ENCODE data around the gene CRIM1. TPM values are rescaled to one million over a fixed set of nuclear protein-coding genes. Genes with fewer than 3 reads are reported as not detected.
"Not testable (repeated sequence)": the region's sequence is repeated elsewhere in the genome, so short reads cannot be mapped to it uniquely, and the experiment has no call there.

The CRIM1 gene
- total and polyA plus RNA-seq, 7 experiments from 2014 or later = 0.10 to 7.1 (median 0.92) TPM

GRCh38 chr2:36363085-36363484, 7.5 kb downstream of the CRIM1 start:
- H3K27me3 ChIP-seq (ENCODE audit: control insufficient read depth in 2 of 2, insufficient read depth in 2 of 2, low read length in 2 of 2); ATAC-seq; POLR2A ChIA-PET; H3K4me1 ChIP-seq (ENCODE audit: control insufficient read depth in 2 of 2, insufficient read depth in 2 of 2, low read length in 2 of 2); CTCF ChIA-PET; DNase-seq; H3K9me3 ChIP-seq (ENCODE audit: control insufficient read depth in 2 of 3, low read length in 3 of 3); H3K4me3 ChIP-seq (ENCODE audit: low read length); H3K27ac ChIP-seq (ENCODE audit: low read depth, low read length); intact Hi-C loops (cut with micrococcal nuclease); H3K27ac Mint-ChIP-seq; H3K4me3 Mint-ChIP-seq; H3K36me3 Mint-ChIP-seq; H3K36me3 ChIP-seq (ENCODE audit: control insufficient read depth in 2 of 3, insufficient read depth in 3 of 3, low read length in 3 of 3); H3K9me3 Mint-ChIP-seq: not testable (repeated sequence)
- peaks cover 4 to 11% (median 6%) of the 10 kb centered on the region in 7 donors for H3K4me1 Mint-ChIP-seq
- H3K27me3 Mint-ChIP-seq = peaks cover 34 to 48% (median 37%) of the 10 kb centered on the region in 5 donors

GRCh38 chr2:36366491-36367120, 11.0 kb downstream of the CRIM1 start:
- no peaks in the 10 kb centered on the region for H3K9me3 ChIP-seq (ENCODE audit: control insufficient read depth in 2 of 3, low read length in 3 of 3)
- CTCF ChIA-PET = no interaction called here
- no peak overlapping the region for H3K27ac ChIP-seq (ENCODE audit: low read depth, low read length)
- intact Hi-C loops (cut with micrococcal nuclease) = no loop called here
- peaks cover 0 to 4% (median 0%) of the 10 kb centered on the region in 7 donors for H3K4me1 Mint-ChIP-seq
- no peak overlapping the region for H3K4me3 Mint-ChIP-seq
- ATAC-seq = no peak
- no peak overlapping the region for H3K27ac Mint-ChIP-seq
- no peaks in the 10 kb centered on the region for H3K36me3 Mint-ChIP-seq
- no peaks in the 10 kb centered on the region for H3K36me3 ChIP-seq (ENCODE audit: control insufficient read depth in 2 of 3, insufficient read depth in 3 of 3, low read length in 3 of 3)
- no peaks in the 10 kb centered on the region for H3K4me1 ChIP-seq (ENCODE audit: control insufficient read depth in 2 of 2, insufficient read depth in 2 of 2, low read length in 2 of 2)
- no peaks in the 10 kb centered on the region for H3K27me3 ChIP-seq (ENCODE audit: control insufficient read depth in 2 of 2, insufficient read depth in 2 of 2, low read length in 2 of 2)
- no peak overlapping the region for H3K4me3 ChIP-seq (ENCODE audit: low read length)
- DNase-seq = no peak
- H3K27me3 Mint-ChIP-seq = peaks cover 0 to 28% (median 12%) of the 10 kb centered on the region in 5 donors
- peaks cover 0 to 1% (median 0%) of the 10 kb centered on the region in 11 donors for H3K9me3 Mint-ChIP-seq
- POLR2A ChIA-PET = no interaction called here

- Histone ChIP-seq H3K27me3 (ENCODE audit: control insufficient read depth in 2 of 2, insufficient read depth in 2 of 2, low read length in 2 of 2) (no peaks in the 10 kb centered on the region), H3K4me3 (ENCODE audit: low read length) (no peak overlapping the region), H3K27ac (ENCODE audit: low read depth, low read length) (no peak overlapping the region), H3K4me1 (ENCODE audit: control insufficient read depth in 2 of 2, insufficient read depth in 2 of 2, low read length in 2 of 2) (no peaks in the 10 kb centered on the region), H3K36me3 (ENCODE audit: control insufficient read depth in 2 of 3, insufficient read depth in 3 of 3, low read length in 3 of 3) (no peaks in the 10 kb centered on the region), H3K9me3 (ENCODE audit: control insufficient read depth in 2 of 3, low read length in 3 of 3) (no peaks in the 10 kb centered on the region)
- Mint-ChIP-seq H3K4me1 (peaks cover 0 to 7% (median 0%) of the 10 kb centered on the region in 7 donors), H3K27ac (no peak overlapping the region), H3K27me3 (peaks cover 0 to 24% (median 11%) of the 10 kb centered on the region in 5 donors), H3K4me3 (no peak overlapping the region), H3K9me3 (peaks cover 0 to 1% (median 0%) of the 10 kb centered on the region in 11 donors), H3K36me3 (peaks cover 0 to 1% (median 0%) of the 10 kb centered on the region in 5 donors)
- DNase-seq = no peak
- no peak for ATAC-seq
- ChIA-PET POLR2A (no interaction called here), CTCF (no interaction called here)
- intact Hi-C loops (cut with micrococcal nuclease) = no loop called here
Observed at GRCh38 chr2:36367486-36367885, 11.9 kb downstream of the CRIM1 start.

GRCh38 chr2:36367895-36368353, 12.3 kb downstream of the CRIM1 start:
- CTCF ChIA-PET = interaction anchor here (1.0 kb wide), 1 partner anchor 14 kb away, joined by 4 read pairs; no protein-coding TSS in a partner anchor
- H3K4me3 ChIP-seq (ENCODE audit: low read length) = no peak overlapping the region
- peaks cover 0 to 5% (median 0%) of the 10 kb centered on the region in 5 donors for H3K36me3 Mint-ChIP-seq
- no peaks in the 10 kb centered on the region for H3K4me1 ChIP-seq (ENCODE audit: control insufficient read depth in 2 of 2, insufficient read depth in 2 of 2, low read length in 2 of 2)
- no peak overlapping the region for H3K4me3 Mint-ChIP-seq
- H3K36me3 ChIP-seq (ENCODE audit: control insufficient read depth in 2 of 3, insufficient read depth in 3 of 3, low read length in 3 of 3) = no peaks in the 10 kb centered on the region
- H3K4me1 Mint-ChIP-seq = peaks cover 0 to 10% (median 0%) of the 10 kb centered on the region in 7 donors
- peaks cover 0 to 1% (median 0%) of the 10 kb centered on the region in 11 donors for H3K9me3 Mint-ChIP-seq
- POLR2A ChIA-PET = no interaction called here
- no peak overlapping the region for H3K27ac Mint-ChIP-seq
- DNase-seq (no peak), ATAC-seq (no peak)
- H3K9me3 ChIP-seq (ENCODE audit: control insufficient read depth in 2 of 3, low read length in 3 of 3) = no peaks in the 10 kb centered on the region
- intact Hi-C loops (cut with micrococcal nuclease) = no loop called here
- H3K27ac ChIP-seq (ENCODE audit: low read depth, low read length) = no peak overlapping the region
- peaks cover 0 to 24% (median 11%) of the 10 kb centered on the region in 5 donors for H3K27me3 Mint-ChIP-seq
- no peaks in the 10 kb centered on the region for H3K27me3 ChIP-seq (ENCODE audit: control insufficient read depth in 2 of 2, insufficient read depth in 2 of 2, low read length in 2 of 2)

- H3K4me1 ChIP-seq (ENCODE audit: control insufficient read depth in 2 of 2, insufficient read depth in 2 of 2, low read length in 2 of 2) = no peaks in the 10 kb centered on the region
- H3K27ac ChIP-seq (ENCODE audit: low read depth, low read length) = no peak overlapping the region
- peaks cover 0 to 1% (median 0%) of the 10 kb centered on the region in 11 donors for H3K9me3 Mint-ChIP-seq
- H3K27me3 Mint-ChIP-seq = peaks cover 0 to 24% (median 11%) of the 10 kb centered on the region in 5 donors
- H3K4me3 Mint-ChIP-seq = no peak overlapping the region
- peaks cover 0 to 15% (median 0%) of the 10 kb centered on the region in 7 donors for H3K4me1 Mint-ChIP-seq
- ChIA-PET POLR2A (no interaction called here), CTCF (interaction anchor here (1.0 kb wide), 1 partner anchor 15 kb away, joined by 4 read pairs; no protein-coding TSS in a partner anchor)
- intact Hi-C loops (cut with micrococcal nuclease) = no loop called here
- no peak overlapping the region for H3K4me3 ChIP-seq (ENCODE audit: low read length)
- no peaks in the 10 kb centered on the region for H3K27me3 ChIP-seq (ENCODE audit: control insufficient read depth in 2 of 2, insufficient read depth in 2 of 2, low read length in 2 of 2)
- no peak for DNase-seq
- H3K27ac Mint-ChIP-seq = no peak overlapping the region
- H3K36me3 ChIP-seq (ENCODE audit: control insufficient read depth in 2 of 3, insufficient read depth in 3 of 3, low read length in 3 of 3) = no peaks in the 10 kb centered on the region
- no peak for ATAC-seq
- H3K9me3 ChIP-seq (ENCODE audit: control insufficient read depth in 2 of 3, low read length in 3 of 3) = no peaks in the 10 kb centered on the region
- H3K36me3 Mint-ChIP-seq = peaks cover 0 to 10% (median 0%) of the 10 kb centered on the region in 5 donors
Observed at GRCh38 chr2:36368438-36368837, 12.9 kb downstream of the CRIM1 start.

- intact Hi-C loops (cut with micrococcal nuclease) = no loop called here
- DNase-seq (no peak), ATAC-seq (no peak)
- Histone ChIP-seq H3K9me3 (ENCODE audit: control insufficient read depth in 2 of 3, low read length in 3 of 3) (no peaks in the 10 kb centered on the region), H3K27ac (ENCODE audit: low read depth, low read length) (no peak overlapping the region), H3K4me3 (ENCODE audit: low read length) (no peak overlapping the region), H3K36me3 (ENCODE audit: control insufficient read depth in 2 of 3, insufficient read depth in 3 of 3, low read length in 3 of 3) (no peaks in the 10 kb centered on the region), H3K27me3 (ENCODE audit: control insufficient read depth in 2 of 2, insufficient read depth in 2 of 2, low read length in 2 of 2) (no peaks in the 10 kb centered on the region), H3K4me1 (ENCODE audit: control insufficient read depth in 2 of 2, insufficient read depth in 2 of 2, low read length in 2 of 2) (no peaks in the 10 kb centered on the region)
- Mint-ChIP-seq H3K4me1 (peaks cover 0 to 22% (median 0%) of the 10 kb centered on the region in 7 donors), H3K27ac (no peak overlapping the region), H3K27me3 (peaks cover 0 to 21% (median 8%) of the 10 kb centered on the region in 5 donors), H3K4me3 (no peak overlapping the region), H3K9me3 (peaks cover 0 to 2% (median 0%) of the 10 kb centered on the region in 11 donors), H3K36me3 (peaks cover 0 to 10% (median 0%) of the 10 kb centered on the region in 5 donors)
- ChIA-PET CTCF (interaction anchor here (1.0 kb wide), 1 partner anchor 16 kb away, joined by 4 read pairs; no protein-coding TSS in a partner anchor), POLR2A (no interaction called here)
Observed at GRCh38 chr2:36369163-36369562, 13.6 kb downstream of the CRIM1 start.

GRCh38 chr2:36369716-36370115, 14.1 kb downstream of the CRIM1 start:
- H3K27ac Mint-ChIP-seq = no peak overlapping the region
- Histone ChIP-seq H3K36me3 (ENCODE audit: control insufficient read depth in 2 of 3, insufficient read depth in 3 of 3, low read length in 3 of 3) (no peaks in the 10 kb centered on the region), H3K27me3 (ENCODE audit: control insufficient read depth in 2 of 2, insufficient read depth in 2 of 2, low read length in 2 of 2) (no peaks in the 10 kb centered on the region), H3K4me3 (ENCODE audit: low read length) (no peak overlapping the region), H3K9me3 (ENCODE audit: control insufficient read depth in 2 of 3, low read length in 3 of 3) (no peaks in the 10 kb centered on the region), H3K27ac (ENCODE audit: low read depth, low read length) (no peak overlapping the region), H3K4me1 (ENCODE audit: control insufficient read depth in 2 of 2, insufficient read depth in 2 of 2, low read length in 2 of 2) (no peaks in the 10 kb centered on the region)
- CTCF ChIA-PET = no interaction called here
- no peak for DNase-seq
- no peak for ATAC-seq
- H3K4me1 Mint-ChIP-seq = peaks cover 0 to 26% (median 0%) of the 10 kb centered on the region in 7 donors
- POLR2A ChIA-PET = no interaction called here
- intact Hi-C loops (cut with micrococcal nuclease) = no loop called here
- H3K4me3 Mint-ChIP-seq = no peak overlapping the region
- H3K36me3 Mint-ChIP-seq = peaks cover 0 to 10% (median 0%) of the 10 kb centered on the region in 5 donors
- H3K27me3 Mint-ChIP-seq = peaks cover 0 to 21% (median 5%) of the 10 kb centered on the region in 5 donors
- H3K9me3 Mint-ChIP-seq = peaks cover 0 to 2% (median 0%) of the 10 kb centered on the region in 11 donors

Data from naive thymus-derived CD4-positive, alpha-beta T cell (primary cell).